PC-3 (cell line): ENCODE results near the gene EPHB1. TPM values are rescaled to one million over a fixed set of nuclear protein-coding genes. Genes with fewer than 3 reads are reported as not detected.

Source experiments
- ATAC-seq: fragments of 200-7000 bp; cut with Tn5 transposase; 2 replicates; pipeline ENCODE4 v1.9.1; 2020; ENCODE audit warnings: mild to moderate bottlenecking, moderate library complexity
- BruUV-seq: library from RNA; stranded (reverse); fragments of 400-500 nt; replicated peaks from 2 replicates; lab custom pipeline; 2021; lab: Mats Ljungman, UMichigan
- CTCF ChIA-PET: fragments of 300-600 bp; sonication (Branson Sonifier 250); formaldehyde crosslinking; loops from one replicate; lab custom pipeline; 2022; ENCODE audit warnings: antibody characterized with exemption; lab: Charles Lee
- POLR2A ChIA-PET: fragments of 300-600 bp; sonication (Branson Sonifier 250); formaldehyde crosslinking; loops from one replicate; lab custom pipeline; 2022; ENCODE audit warnings: antibody characterized with exemption; ENCODE audit not compliant: unreplicated experiment; lab: Charles Lee
- DNase-seq: peaks from one replicate; pipeline ENCODE4 v3.0.0-alpha.2; 2015
- H2AFZ ChIP-seq: fragments of 300-600 bp; sonication (generic); 2 replicates; pipeline ENCODE4 v1.6.0; 2016; ENCODE audit warnings: antibody characterized with exemption, low read length
- H3F3A ChIP-seq: fragments of 300-600 bp; sonication (generic); one replicate; pipeline ENCODE4 v1.6.0; 2017; ENCODE audit warnings: antibody characterized with exemption, low read length, control low read depth, mild to moderate bottlenecking; ENCODE audit not compliant: unreplicated experiment
- H3K27ac ChIP-seq: fragments of 300-600 bp; sonication (generic); 2 replicates; pipeline ENCODE4 v1.5.1; 2016; ENCODE audit warnings: mild to moderate bottlenecking, low read length
- H3K27me3 ChIP-seq: fragments of 300-600 bp; sonication (generic); 2 replicates; pipeline ENCODE4 v1.6.1; 2016; ENCODE audit warnings: low read length, mixed read lengths
- H3K36me3 ChIP-seq: fragments of 300-600 bp; sonication (generic); 2 replicates; pipeline ENCODE4 v1.6.1; 2016; ENCODE audit warnings: low read depth, mixed run types, low read length, mixed read lengths
- H3K4me1 ChIP-seq: fragments of 300-600 bp; sonication (generic); 2 replicates; pipeline ENCODE4 v1.5.1; 2016; ENCODE audit warnings: low read length; ENCODE audit not compliant: insufficient read depth
- H3K4me2 ChIP-seq: fragments of 300-600 bp; sonication (generic); 2 replicates; pipeline ENCODE4 v1.6.0; 2016; ENCODE audit warnings: low read length
- H3K4me3 ChIP-seq: fragments of 300-600 bp; sonication (generic); 2 replicates; pipeline ENCODE4 v1.5.1; 2016; ENCODE audit warnings: mild to moderate bottlenecking, low read length, mixed read lengths
- H3K79me2 ChIP-seq: fragments of 300-600 bp; sonication (generic); 2 replicates; pipeline ENCODE4 v1.6.1; 2017; ENCODE audit warnings: low read length, mixed read lengths
- H3K9ac ChIP-seq: fragments of 300-600 bp; sonication (generic); 2 replicates; pipeline ENCODE4 v1.6.0; 2016; ENCODE audit warnings: mild to moderate bottlenecking, low read length
- H3K9me2 ChIP-seq: fragments of 300-600 bp; sonication (generic); replicated peaks from 2 replicates; pipeline ENCODE4 v1.6.1; 2016; ENCODE audit warnings: mixed run types, low read length, mixed read lengths
- H3K9me3 ChIP-seq: fragments of 300-600 bp; sonication (generic); 2 replicates; pipeline ENCODE4 v1.6.1; 2016; ENCODE audit warnings: low read length, mixed read lengths
- H4K20me1 ChIP-seq: fragments of 300-600 bp; sonication (generic); 2 replicates; pipeline ENCODE4 v1.6.1; 2016; ENCODE audit warnings: low read length, mixed read lengths
- EZH2 ChIP-seq: fragments of 300-600 bp; sonication (generic); IDR thresholded peaks from one replicate; pipeline ENCODE4 v1.6.1; 2017; ENCODE audit warnings: antibody characterized with exemption, mild to moderate bottlenecking, low read length; ENCODE audit not compliant: unreplicated experiment
- EZH2phosphoT487 ChIP-seq: fragments of 300-600 bp; sonication (generic); IDR thresholded peaks from 2 replicates; pipeline ENCODE4 v1.6.1; 2018; ENCODE audit warnings: mild to moderate bottlenecking, antibody characterized with exemption, low read length, borderline replicate concordance
- intact Hi-C: fragments of 100-400 bp; cut with micrococcal nuclease; formaldehyde crosslinking; loops from 2 replicates; pipeline ENCODE4 v1.9.0; 2023
- total RNA-seq: library from RNA; depleted of rRNA; stranded (reverse); fragments of >200 nt; gene quantifications from 2 replicates; pipeline ENCODE4 v1.2.3, GENCODE V29; 2014
- TF ChIP-seq, protein P1 (sequence below): fragments of 300-600 bp; sonication (generic); conservative IDR thresholded peaks from 2 replicates; pipeline ENCODE4 v1.5.1; 2017; ENCODE audit warnings: antibody characterized with exemption, low read depth, mild to moderate bottlenecking, low read length

The EPHB1 gene
- total RNA-seq, 1 experiment from 2014 or later = 0.69 TPM

DNA sequence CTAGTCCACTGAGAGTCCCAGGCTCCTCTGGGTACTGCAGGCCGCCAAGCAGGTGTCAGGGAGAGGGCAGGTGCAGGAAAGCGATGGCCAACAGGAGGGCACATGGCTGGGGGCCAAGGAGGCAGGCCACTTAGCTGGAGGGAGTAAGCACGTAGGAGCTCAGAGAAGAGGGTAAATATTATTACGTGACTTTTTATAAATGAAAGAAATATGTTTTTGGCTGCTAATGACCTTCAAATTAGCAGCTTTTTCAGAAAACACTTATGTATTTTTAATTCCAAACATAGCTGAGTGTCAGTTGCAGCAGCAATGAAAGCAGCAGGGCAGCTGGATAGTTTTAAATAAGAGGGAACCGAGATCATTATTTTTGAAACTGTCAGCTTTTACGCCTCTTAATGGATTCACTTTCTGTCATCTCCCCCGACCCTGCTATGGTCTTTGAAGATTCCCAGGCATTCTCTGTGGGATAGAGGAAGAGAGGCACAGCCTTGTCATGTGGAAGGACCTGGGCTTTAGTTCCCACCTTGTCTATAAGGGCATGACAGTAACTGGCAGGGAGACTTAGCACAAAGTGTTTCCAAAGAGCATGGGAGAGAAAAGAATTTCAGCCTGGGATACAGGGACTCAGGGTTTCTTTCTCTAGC is 477.1 kb downstream of the EPHB1 start:
- no peak for DNase-seq
- intact Hi-C loops = no loop called here
- H3K79me2 ChIP-seq = no peaks in the 10 kb centered on the region
- no peak overlapping the region for H3K4me2 ChIP-seq
- BruUV-seq = no TSS peak
- no peak for ATAC-seq
- no peaks in the 10 kb centered on the region for H3K9me3 ChIP-seq
- CTCF ChIA-PET = no interaction called here
- H4K20me1 ChIP-seq = no peaks in the 10 kb centered on the region
- no peak overlapping the region for H3K4me3 ChIP-seq
- TF ChIP-seq EZH2phosphoT487 = no peak
- TF ChIP-seq, protein P1, sequence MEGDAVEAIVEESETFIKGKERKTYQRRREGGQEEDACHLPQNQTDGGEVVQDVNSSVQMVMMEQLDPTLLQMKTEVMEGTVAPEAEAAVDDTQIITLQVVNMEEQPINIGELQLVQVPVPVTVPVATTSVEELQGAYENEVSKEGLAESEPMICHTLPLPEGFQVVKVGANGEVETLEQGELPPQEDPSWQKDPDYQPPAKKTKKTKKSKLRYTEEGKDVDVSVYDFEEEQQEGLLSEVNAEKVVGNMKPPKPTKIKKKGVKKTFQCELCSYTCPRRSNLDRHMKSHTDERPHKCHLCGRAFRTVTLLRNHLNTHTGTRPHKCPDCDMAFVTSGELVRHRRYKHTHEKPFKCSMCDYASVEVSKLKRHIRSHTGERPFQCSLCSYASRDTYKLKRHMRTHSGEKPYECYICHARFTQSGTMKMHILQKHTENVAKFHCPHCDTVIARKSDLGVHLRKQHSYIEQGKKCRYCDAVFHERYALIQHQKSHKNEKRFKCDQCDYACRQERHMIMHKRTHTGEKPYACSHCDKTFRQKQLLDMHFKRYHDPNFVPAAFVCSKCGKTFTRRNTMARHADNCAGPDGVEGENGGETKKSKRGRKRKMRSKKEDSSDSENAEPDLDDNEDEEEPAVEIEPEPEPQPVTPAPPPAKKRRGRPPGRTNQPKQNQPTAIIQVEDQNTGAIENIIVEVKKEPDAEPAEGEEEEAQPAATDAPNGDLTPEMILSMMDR = no peak
- TF ChIP-seq EZH2 = no peak
- POLR2A ChIA-PET = no interaction called here
- no peak overlapping the region for H3K9ac ChIP-seq
- H3K27me3 ChIP-seq = no peaks in the 10 kb centered on the region
- no peaks in the 10 kb centered on the region for H3K9me2 ChIP-seq
- H2AFZ ChIP-seq = no peak overlapping the region
- no peaks in the 10 kb centered on the region for H3K36me3 ChIP-seq
- H3K4me1 ChIP-seq = no peaks in the 10 kb centered on the region
- H3F3A ChIP-seq = no peaks in the 10 kb centered on the region
- H3K27ac ChIP-seq = no peak overlapping the region

DNA sequence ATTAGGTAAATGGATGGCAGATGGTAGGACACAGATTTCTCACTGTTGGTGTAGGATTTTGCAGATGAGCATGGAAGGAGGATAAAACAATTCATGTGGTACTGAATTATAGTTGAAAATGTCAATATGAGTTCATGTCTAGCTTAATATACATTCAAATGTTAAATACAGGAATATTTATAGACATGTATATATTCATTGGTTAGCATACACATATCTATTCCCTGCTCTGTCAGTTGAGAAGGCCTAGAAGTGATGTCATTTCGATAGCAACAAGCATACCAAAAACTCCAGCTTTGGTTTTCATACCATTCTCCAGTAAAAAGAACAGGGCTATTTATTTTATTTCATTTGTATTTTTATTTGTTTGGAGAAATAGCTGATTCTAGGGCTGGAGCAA is 497.1 kb downstream of the EPHB1 start:
- Histone ChIP-seq H3K9me3 (no peaks in the 10 kb centered on the region), H3K4me3 (no peak overlapping the region), H3K27me3 (no peaks in the 10 kb centered on the region), H3F3A (no peaks in the 10 kb centered on the region), H3K36me3 (no peaks in the 10 kb centered on the region), H2AFZ (no peak overlapping the region), H3K27ac (no peak overlapping the region), H3K79me2 (no peaks in the 10 kb centered on the region), H3K4me1 (no peaks in the 10 kb centered on the region), H4K20me1 (no peaks in the 10 kb centered on the region), H3K4me2 (no peak overlapping the region), H3K9ac (no peak overlapping the region), H3K9me2 (no peaks in the 10 kb centered on the region)
- CTCF ChIA-PET = no interaction called here
- POLR2A ChIA-PET = no interaction called here
- BruUV-seq = no TSS peak
- TF ChIP-seq, protein P1 = no peak
- no peak for TF ChIP-seq EZH2phosphoT487
- no peak for TF ChIP-seq EZH2
- intact Hi-C loops = no loop called here
- no peak for ATAC-seq
- no peak for DNase-seq

DNA sequence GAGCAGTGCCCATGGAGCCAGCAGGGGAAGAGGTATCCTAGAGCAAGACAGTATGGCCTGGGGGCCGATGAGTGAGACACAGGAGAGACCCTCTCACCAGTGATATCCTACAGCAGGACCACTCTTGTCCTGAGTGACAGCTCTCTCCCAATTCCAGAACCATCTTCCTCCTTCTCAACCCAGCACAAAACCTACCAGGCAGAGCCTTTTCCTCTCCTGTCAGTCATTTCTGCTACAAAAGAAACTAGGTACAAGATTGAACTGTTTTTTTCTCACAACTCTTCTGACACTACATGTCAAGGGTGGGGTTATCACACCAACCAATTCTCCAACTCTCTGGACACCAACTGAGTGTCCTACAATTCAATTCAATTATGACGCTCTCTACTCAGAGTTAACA is 506.6 kb downstream of the EPHB1 start:
- BruUV-seq = no TSS peak
- intact Hi-C loops = no loop called here
- H3K9ac ChIP-seq = no peak overlapping the region
- CTCF ChIA-PET = no interaction called here
- H4K20me1 ChIP-seq = no peaks in the 10 kb centered on the region
- H3K9me2 ChIP-seq = no peaks in the 10 kb centered on the region
- H3K4me1 ChIP-seq = no peaks in the 10 kb centered on the region
- TF ChIP-seq, protein P1 = no peak
- TF ChIP-seq EZH2 (no peak), EZH2phosphoT487 (no peak)
- no peaks in the 10 kb centered on the region for H3K79me2 ChIP-seq
- H3K36me3 ChIP-seq = no peaks in the 10 kb centered on the region
- DNase-seq = no peak
- H3F3A ChIP-seq = no peaks in the 10 kb centered on the region
- no peak overlapping the region for H3K4me3 ChIP-seq
- no peaks in the 10 kb centered on the region for H3K27me3 ChIP-seq
- H3K4me2 ChIP-seq = no peak overlapping the region
- H3K9me3 ChIP-seq = no peaks in the 10 kb centered on the region
- H3K27ac ChIP-seq = no peak overlapping the region
- no peak for ATAC-seq
- no peak overlapping the region for H2AFZ ChIP-seq
- POLR2A ChIA-PET = no interaction called here
